HEK293 (cell line): Measurements from ENCODE around the gene BZW2.
A peak's percentile ranks its signal among the peaks of the same experiment; 100 is the strongest.

ENCODE experiments used
- CTCF ChIA-PET: fragments of 350-600 bp; formaldehyde crosslinking; extraction: SDS; loops from one replicate; lab custom pipeline; 2021; ENCODE audit warnings: antibody characterized with exemption; lab: Yijun Ruan, JAX
- POLR2A ChIA-PET: fragments of 300-600 bp; formaldehyde crosslinking; extraction: SDS; loops from one replicate; lab custom pipeline; 2020; ENCODE audit warnings: antibody characterized with exemption, inconsistent platforms; lab: Yijun Ruan, JAX
- H3K27ac ChIP-seq: fragments of 200-500 bp; sonication (Bioruptor generic); 2 replicates; pipeline ENCODE4 v1.5.1; 2014; ENCODE audit warnings: low read depth, low read length, control low read depth, inconsistent platforms; ENCODE audit errors: extremely low read depth
- H3K36me3 ChIP-seq, 2 experiments: fragments of 200-500 bp in 1 of 2; sonication (Bioruptor generic) in 1 of 2; 1 replicate in 1 of 2; 2 replicates in 1 of 2; pipeline ENCODE4 v1.5.1; 2014 to 2017; ENCODE audit warnings: inconsistent platforms in 2 of 2, low read length in 2 of 2; ENCODE audit not compliant: control insufficient read depth in 2 of 2, insufficient read depth in 1 of 2
- H3K4me1 ChIP-seq: fragments of 200-500 bp; sonication (Bioruptor generic); 2 replicates; pipeline ENCODE4 v1.5.1; 2014; ENCODE audit warnings: mild to moderate bottlenecking, low read length, inconsistent platforms; ENCODE audit not compliant: control insufficient read depth, insufficient read depth
- H3K4me3 ChIP-seq: 2 replicates; pipeline ENCODE4 v1.5.1; 2011; ENCODE audit warnings: low read depth, mild to moderate bottlenecking, control low read depth, low read length, moderate library complexity
- H3K9me3 ChIP-seq: fragments of 200-500 bp; sonication (Bioruptor generic); 2 replicates; pipeline ENCODE4 v1.5.1; 2014; ENCODE audit warnings: low read depth, low read length, inconsistent platforms; ENCODE audit not compliant: control insufficient read depth, insufficient read depth
- GLI2 ChIP-seq: fragments of 450-650 bp; formaldehyde crosslinking; IDR thresholded peaks from 2 replicates; pipeline ENCODE4; 2017; ENCODE audit warnings: missing biosample characterization, missing genetic modification characterization, low read depth, borderline replicate concordance
- KLF16 ChIP-seq: fragments of 450-650 bp; formaldehyde crosslinking; IDR thresholded peaks from 2 replicates; pipeline ENCODE4 v1.5.1; 2017; ENCODE audit warnings: missing biosample characterization, missing genetic modification characterization
- MYNN ChIP-seq: fragments of 450-650 bp; formaldehyde crosslinking; IDR thresholded peaks from 2 replicates; pipeline ENCODE4 v1.5.1; 2016; ENCODE audit warnings: missing biosample characterization, missing genetic modification characterization, borderline replicate concordance
- SP3 ChIP-seq: fragments of 450-650 bp; formaldehyde crosslinking; IDR thresholded peaks from 2 replicates; pipeline ENCODE4 v1.5.1; 2016; ENCODE audit warnings: missing biosample characterization, missing genetic modification characterization
- YY1 ChIP-seq: fragments of 450-650 bp; formaldehyde crosslinking; IDR thresholded peaks from 2 replicates; pipeline ENCODE4 v1.5.1; 2018; ENCODE audit warnings: missing biosample characterization, missing genetic modification characterization
- ZBTB20 ChIP-seq: fragments of 450-650 bp; formaldehyde crosslinking; IDR thresholded peaks from 2 replicates; pipeline ENCODE4 v1.5.1; 2016; ENCODE audit warnings: missing biosample characterization, missing genetic modification characterization
- ZNF19 ChIP-seq: fragments of 450-650 bp; formaldehyde crosslinking; IDR thresholded peaks from 2 replicates; pipeline ENCODE4; 2016; ENCODE audit warnings: missing biosample characterization, missing genetic modification characterization, low read depth
- ZNF335 ChIP-seq: fragments of 450-650 bp; formaldehyde crosslinking; conservative IDR thresholded peaks from 2 replicates; pipeline ENCODE4 v1.5.1; 2016; ENCODE audit warnings: missing biosample characterization, missing genetic modification characterization
- ZNF423 ChIP-seq: fragments of 450-650 bp; formaldehyde crosslinking; IDR thresholded peaks from 2 replicates; pipeline ENCODE4 v1.5.1; 2016; ENCODE audit warnings: missing biosample characterization, missing genetic modification characterization
- ZNF433 ChIP-seq: fragments of 450-650 bp; formaldehyde crosslinking; IDR thresholded peaks from 2 replicates; pipeline ENCODE4 v1.5.1; 2016; ENCODE audit warnings: missing biosample characterization, missing genetic modification characterization, low read depth
- ZNF48 ChIP-seq: fragments of 450-650 bp; formaldehyde crosslinking; IDR thresholded peaks from 2 replicates; pipeline ENCODE4 v1.5.1; 2016; ENCODE audit warnings: missing biosample characterization, missing genetic modification characterization
- ZNF488 ChIP-seq: fragments of 450-650 bp; formaldehyde crosslinking; IDR thresholded peaks from 2 replicates; pipeline ENCODE4 v1.5.1; 2016; ENCODE audit warnings: missing biosample characterization, missing genetic modification characterization
- ZNF514 ChIP-seq: fragments of 450-650 bp; formaldehyde crosslinking; IDR thresholded peaks from 2 replicates; pipeline ENCODE4 v1.5.1; 2016; ENCODE audit warnings: missing biosample characterization, missing genetic modification characterization
- ZNF549 ChIP-seq: fragments of 450-650 bp; IDR thresholded peaks from 2 replicates; pipeline ENCODE4 v1.5.1; 2018; ENCODE audit warnings: missing biosample characterization, missing genetic modification characterization, mild to moderate bottlenecking, inconsistent platforms, moderate library complexity
- ZNF561 ChIP-seq: fragments of 450-650 bp; IDR thresholded peaks from 2 replicates; pipeline ENCODE4 v1.5.1; 2018; ENCODE audit warnings: missing biosample characterization, missing genetic modification characterization, borderline replicate concordance
- ZNF596 ChIP-seq: fragments of 450-650 bp; IDR thresholded peaks from 2 replicates; pipeline ENCODE4 v1.5.0; 2018; ENCODE audit warnings: missing biosample characterization, mild to moderate bottlenecking, missing genetic modification characterization, moderate library complexity
- ZNF600 ChIP-seq: fragments of 450-650 bp; formaldehyde crosslinking; IDR thresholded peaks from 2 replicates; pipeline ENCODE4 v1.5.1; 2016; ENCODE audit warnings: missing biosample characterization, missing genetic modification characterization
- ZNF629 ChIP-seq: fragments of 450-650 bp; formaldehyde crosslinking; IDR thresholded peaks from 2 replicates; pipeline ENCODE4 v1.5.1; 2017; ENCODE audit warnings: missing biosample characterization, missing genetic modification characterization
- ZNF660 ChIP-seq: fragments of 450-650 bp; IDR thresholded peaks from 2 replicates; pipeline ENCODE4 v1.5.1; 2018; ENCODE audit warnings: missing biosample characterization, mild to moderate bottlenecking, missing genetic modification characterization
- ZNF677 ChIP-seq: fragments of 450-650 bp; IDR thresholded peaks from 2 replicates; pipeline ENCODE4 v1.5.0; 2018; ENCODE audit warnings: missing biosample characterization, mild to moderate bottlenecking, missing genetic modification characterization, moderate library complexity
- ZNF768 ChIP-seq: fragments of 450-650 bp; formaldehyde crosslinking; IDR thresholded peaks from 2 replicates; pipeline ENCODE4 v1.5.1; 2018; ENCODE audit warnings: missing biosample characterization, mild to moderate bottlenecking, missing genetic modification characterization
- ZNF791 ChIP-seq: fragments of 450-650 bp; formaldehyde crosslinking; IDR thresholded peaks from 2 replicates; pipeline ENCODE4 v1.5.1; 2016; ENCODE audit warnings: missing biosample characterization, missing genetic modification characterization
- ZSCAN30 ChIP-seq: fragments of 450-650 bp; IDR thresholded peaks from 2 replicates; pipeline ENCODE4 v1.5.1; 2018; ENCODE audit warnings: missing biosample characterization, mild to moderate bottlenecking, missing genetic modification characterization, moderate library complexity
- ZXDB ChIP-seq: fragments of 450-650 bp; formaldehyde crosslinking; IDR thresholded peaks from 2 replicates; pipeline ENCODE4 v1.5.1; 2016; ENCODE audit warnings: missing biosample characterization, missing genetic modification characterization
- TF ChIP-seq, protein P1 (sequence below): fragments of 450-650 bp; formaldehyde crosslinking; IDR thresholded peaks from 2 replicates; pipeline ENCODE4 v1.5.1; 2017; ENCODE audit warnings: missing biosample characterization, missing genetic modification characterization
- TF ChIP-seq, protein P2 (sequence below): fragments of 450-650 bp; formaldehyde crosslinking; IDR thresholded peaks from 2 replicates; pipeline ENCODE4 v1.5.1; 2017; ENCODE audit warnings: missing biosample characterization, missing genetic modification characterization

Gene BZW2

DNA sequence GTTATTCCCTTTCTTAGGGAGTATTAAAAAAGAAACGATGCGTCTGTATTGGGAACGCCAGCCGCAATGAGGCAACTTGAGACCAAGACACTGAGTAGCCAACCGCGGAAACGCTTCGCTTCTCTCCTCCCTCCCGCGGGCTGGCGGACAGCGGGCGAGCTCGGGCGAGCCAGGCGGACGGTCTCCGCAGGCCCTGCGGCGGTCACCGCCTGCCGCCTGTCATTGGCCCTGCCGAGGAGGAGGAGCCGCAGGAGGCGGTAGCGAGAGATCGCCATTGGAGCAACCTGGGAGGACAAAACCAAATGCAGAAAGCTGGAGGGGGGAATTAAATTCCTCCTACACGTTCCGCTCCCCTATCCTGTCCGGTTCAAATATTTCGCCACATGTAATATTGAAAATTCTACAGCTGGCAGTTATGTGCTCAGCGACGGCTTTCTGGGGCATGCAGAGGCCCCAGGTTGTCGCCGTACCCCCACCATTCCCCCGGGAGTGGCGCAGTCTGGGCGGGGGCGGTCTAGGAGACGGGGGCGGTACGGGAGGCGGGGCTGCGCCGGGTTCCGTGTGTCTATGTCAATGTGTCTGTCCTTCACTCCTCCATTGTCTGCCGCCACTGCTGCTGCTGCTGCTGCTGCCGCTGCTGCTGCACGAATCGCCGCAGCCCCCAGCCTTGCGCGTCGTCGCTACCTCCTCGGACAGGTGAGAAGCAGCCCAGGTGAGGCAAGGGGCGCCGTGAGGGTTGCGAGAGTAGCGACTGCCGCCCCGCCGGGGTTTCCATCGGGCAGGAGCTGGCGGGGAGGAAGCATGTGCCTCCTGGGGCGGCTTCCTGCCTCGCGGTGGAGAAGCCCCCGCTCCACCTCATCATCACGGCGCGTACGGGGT, at the start of gene BZW2, which contains the start of gene ANKMY2 (continued):
- TF ChIP-seq ZSCAN30 (tag by site-specific recombination) (0 out of 2 replicates have a peak, but pooled peaks have one; percentile 55), ZBTB20 (tag by site-specific recombination) (no peak; the same call in 1 of the 2 replicates), GLI2 (tag by site-specific recombination) (no peak), ZNF660 (peak; percentile 16; the same call in 1 of the 2 replicates), ZNF561 (no peak), KLF16 (tag by site-specific recombination) (peak; percentile 87), ZNF514 (no peak), ZNF629 (tag by site-specific recombination) (no peak), ZNF48 (tag by site-specific recombination) (no peak), ZNF335 (tag by site-specific recombination) (peak; percentile 55), ZNF488 (tag by site-specific recombination) (no peak), ZNF433 (no peak)
- TF ChIP-seq, protein P1, sequence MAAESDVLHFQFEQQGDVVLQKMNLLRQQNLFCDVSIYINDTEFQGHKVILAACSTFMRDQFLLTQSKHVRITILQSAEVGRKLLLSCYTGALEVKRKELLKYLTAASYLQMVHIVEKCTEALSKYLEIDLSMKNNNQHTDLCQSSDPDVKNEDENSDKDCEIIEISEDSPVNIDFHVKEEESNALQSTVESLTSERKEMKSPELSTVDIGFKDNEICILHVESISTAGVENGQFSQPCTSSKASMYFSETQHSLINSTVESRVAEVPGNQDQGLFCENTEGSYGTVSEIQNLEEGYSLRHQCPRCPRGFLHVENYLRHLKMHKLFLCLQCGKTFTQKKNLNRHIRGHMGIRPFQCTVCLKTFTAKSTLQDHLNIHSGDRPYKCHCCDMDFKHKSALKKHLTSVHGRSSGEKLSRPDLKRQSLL, result no peak
- TF ChIP-seq, protein P2, sequence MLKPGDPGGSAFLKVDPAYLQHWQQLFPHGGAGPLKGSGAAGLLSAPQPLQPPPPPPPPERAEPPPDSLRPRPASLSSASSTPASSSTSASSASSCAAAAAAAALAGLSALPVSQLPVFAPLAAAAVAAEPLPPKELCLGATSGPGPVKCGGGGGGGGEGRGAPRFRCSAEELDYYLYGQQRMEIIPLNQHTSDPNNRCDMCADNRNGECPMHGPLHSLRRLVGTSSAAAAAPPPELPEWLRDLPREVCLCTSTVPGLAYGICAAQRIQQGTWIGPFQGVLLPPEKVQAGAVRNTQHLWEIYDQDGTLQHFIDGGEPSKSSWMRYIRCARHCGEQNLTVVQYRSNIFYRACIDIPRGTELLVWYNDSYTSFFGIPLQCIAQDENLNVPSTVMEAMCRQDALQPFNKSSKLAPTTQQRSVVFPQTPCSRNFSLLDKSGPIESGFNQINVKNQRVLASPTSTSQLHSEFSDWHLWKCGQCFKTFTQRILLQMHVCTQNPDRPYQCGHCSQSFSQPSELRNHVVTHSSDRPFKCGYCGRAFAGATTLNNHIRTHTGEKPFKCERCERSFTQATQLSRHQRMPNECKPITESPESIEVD, result no peak

- ChIA-PET CTCF (interaction anchor here (1.5 kb wide), 1 partner anchor 33 kb away, joined by 3 read pairs; no protein-coding TSS in a partner anchor), POLR2A (no interaction called here)
- H3K36me3 ChIP-seq, result peaks cover 7 to 31% of the 10 kb centered on the region in 2 experiments; a peak in 2 of 3 replicates
- H3K4me1 ChIP-seq, result no peaks in the 10 kb centered on the region
- TF ChIP-seq ZNF549 (tag by site-specific recombination) (no peak), ZNF791 (tag by site-specific recombination) (no peak), ZNF600 (no peak), ZNF596 (tag by site-specific recombination) (no peak), SP3 (no peak), ZNF423 (no peak), ZXDB (tag by site-specific recombination) (no peak), MYNN (tag by site-specific recombination) (no peak), ZNF335 (tag by site-specific recombination) (no peak), ZNF629 (tag by site-specific recombination) (no peak), ZNF19 (tag by site-specific recombination) (no peak), ZNF768 (tag by site-specific recombination) (no peak), ZNF677 (tag by site-specific recombination) (no peak), YY1 (tag by site-specific recombination) (no peak)
- no peaks in the 10 kb centered on the region for H3K9me3 ChIP-seq
- no peak overlapping the region for H3K4me3 ChIP-seq
- H3K27ac ChIP-seq, result no peak overlapping the region
Measured at GRCh38 chr7:16598015-16598414, 48.0 kb upstream of the BZW2 start.
